ENCODE data around the gene LATS2.

- TF ChIP-seq CTCF (tag by site-specific recombination; IDR thresholded peaks at IDR 0.05) = no peak
- TF ChIP-seq ZNF626 (tag by site-specific recombination; IDR thresholded peaks at IDR 0.05) = no peak
- no peak for TF ChIP-seq ZNF138 (tag by site-specific recombination; IDR thresholded peaks at IDR 0.05; ENCODE audit: borderline replicate concordance)
These were observed 67.5 kb downstream of the LATS2 start for GRCh38 chr13:20993661-20994440.

Measured in HEK293 (cell line).